GM12878 (cell line): ENCODE data around the gene LSM11. TPM values are rescaled to one million over a fixed set of nuclear protein-coding genes. Genes with fewer than 3 reads are reported as not detected.

ENCODE experiments used
- ATAC-seq: fragments of 200-7000 bp; cut with Tn5 transposase; 3 replicates; pipeline ENCODE4 v1.9.1; 2020; ENCODE audit warnings: mild to moderate bottlenecking, moderate library complexity
- BruUV-seq: library from RNA; stranded (reverse); fragments of 400-500 nt; replicated peaks from 2 replicates; lab custom pipeline; 2021; lab: Mats Ljungman, UMichigan
- CTCF ChIA-PET: fragments of 300-600 bp; sonication (Branson Sonifier 250); formaldehyde crosslinking; extraction: SDS; loops from one replicate; lab custom pipeline; 2021; ENCODE audit warnings: inconsistent platforms; lab: Yijun Ruan, JAX
- POLR2A ChIA-PET: fragments of 350-600 bp; formaldehyde crosslinking; extraction: SDS; loops from one replicate; lab custom pipeline; 2021; ENCODE audit warnings: inconsistent platforms; lab: Charles Lee
- RAD21 ChIA-PET: fragments of 300-600 bp; sonication (Branson Sonifier 250); formaldehyde crosslinking; loops from one replicate; lab custom pipeline; 2023; ENCODE audit warnings: antibody characterized with exemption; ENCODE audit not compliant: unreplicated experiment; lab: Charles Lee
- SMC1A ChIA-PET: fragments of 300-600 bp; sonication (Branson Sonifier 250); formaldehyde crosslinking; loops from one replicate; lab custom pipeline; 2023; ENCODE audit not compliant: unreplicated experiment, uncharacterized antibody; lab: Charles Lee
- DNase-seq: peaks from one replicate; pipeline ENCODE4 v3.0.0-alpha.2; 2011; ENCODE audit warnings: low read depth, low spot score
- FAIRE-seq: peaks from 3 replicates; lab custom pipeline; 2011; peaks lifted over from hg19 to GRCh38; lab: Jason Lieb, UNC
- H2AFZ ChIP-seq: 2 replicates; pipeline ENCODE4 v1.6.0; 2011; ENCODE audit warnings: low read depth, low read length, control low read depth; ENCODE audit not compliant: control insufficient read depth
- H3K27ac ChIP-seq: 2 replicates; pipeline ENCODE4 v1.5.1; 2011; ENCODE audit warnings: control low read depth; ENCODE audit not compliant: control insufficient read depth, insufficient read depth
- H3K27me3 ChIP-seq, 2 experiments: replicated peaks in 1 of 2; 2 replicates each; pipeline versions ENCODE4 v1.6.0 to v1.6.1; 2011; ENCODE audit warnings: low read length in 1 of 2; ENCODE audit not compliant: control insufficient read depth in 2 of 2, insufficient read depth in 2 of 2
- H3K36me3 ChIP-seq, 2 experiments: 2 replicates each; pipeline ENCODE4 v1.5.1; 2011; ENCODE audit warnings: low read length in 1 of 2; ENCODE audit not compliant: control insufficient read depth in 2 of 2, insufficient read depth in 2 of 2
- H3K4me1 ChIP-seq: 2 replicates; pipeline ENCODE4 v1.6.1; 2011; ENCODE audit warnings: mild to moderate bottlenecking, low read length, moderate library complexity, mixed read lengths; ENCODE audit not compliant: control insufficient read depth, insufficient read depth
- H3K4me2 ChIP-seq: 2 replicates; pipeline ENCODE4 v1.6.0; 2011; ENCODE audit warnings: control low read depth; ENCODE audit not compliant: control insufficient read depth, insufficient read depth
- H3K4me3 ChIP-seq: fragments of 200-600 bp; sonication (generic); 2 replicates; pipeline ENCODE4 v1.5.1; 2016
- H3K79me2 ChIP-seq: 2 replicates; pipeline ENCODE4 v1.6.0; 2011; ENCODE audit warnings: low read length; ENCODE audit not compliant: control insufficient read depth, insufficient read depth
- H3K9ac ChIP-seq: 2 replicates; pipeline ENCODE4 v1.8.0; 2011; ENCODE audit warnings: low read length, control low read depth, mixed read lengths; ENCODE audit not compliant: control insufficient read depth, insufficient read depth
- H3K9me3 ChIP-seq: replicated peaks from 3 replicates; pipeline ENCODE4 v1.5.1; 2011; ENCODE audit warnings: mild to moderate bottlenecking, low read length; ENCODE audit not compliant: control insufficient read depth, insufficient read depth
- H4K20me1 ChIP-seq: 2 replicates; pipeline ENCODE4 v1.6.0; 2011; ENCODE audit not compliant: control insufficient read depth, insufficient read depth
- BACH1 ChIP-seq: fragments of 450-650 bp; IDR thresholded peaks from 2 replicates; pipeline ENCODE4 v1.6.1; 2017; ENCODE audit warnings: mild to moderate bottlenecking, borderline replicate concordance
- CBX5 ChIP-seq: sonication (generic); IDR thresholded peaks from 2 replicates; pipeline ENCODE4 v1.6.1; 2016; ENCODE audit warnings: low read depth, moderate library complexity, mild to moderate bottlenecking, inconsistent platforms
- ELK1 ChIP-seq: IDR thresholded peaks from 2 replicates; pipeline ENCODE4 v1.6.1; 2012; ENCODE audit warnings: low read depth, low read length, improper control_type of control experiment
- EP300 ChIP-seq, 2 experiments: fragments of 150-350 bp in 1 of 2; IDR thresholded peaks; 2 replicates each; pipeline ENCODE4 v1.6.1; 2011 to 2012; ENCODE audit warnings: low read depth in 2 of 2, low read length in 2 of 2, borderline replicate concordance in 1 of 2, improper control_type of control experiment in 1 of 2, inconsistent platforms in 1 of 2; ENCODE audit not compliant: control insufficient read depth in 1 of 2
- ESRRA ChIP-seq: IDR thresholded peaks from 2 replicates; pipeline ENCODE4 v1.6.1; 2012; ENCODE audit warnings: mild to moderate bottlenecking, low read length, improper control_type of control experiment
- NFIC ChIP-seq: IDR thresholded peaks from 2 replicates; pipeline ENCODE4 v1.6.1; 2012; ENCODE audit warnings: low read depth, mild to moderate bottlenecking, inconsistent platforms, low read length, moderate library complexity
- NFXL1 ChIP-seq: fragments of 450-650 bp; IDR thresholded peaks from 2 replicates; pipeline ENCODE4 v1.6.1; 2017; ENCODE audit warnings: antibody characterized with exemption, mild to moderate bottlenecking, borderline replicate concordance
- RAD51 ChIP-seq: fragments of 450-650 bp; IDR thresholded peaks from 2 replicates; pipeline ENCODE4 v1.6.1; 2016; ENCODE audit warnings: moderate library complexity, mild to moderate bottlenecking, inconsistent platforms
- RELA ChIP-seq: fragments of 450-650 bp; IDR thresholded peaks from 2 replicates; pipeline ENCODE4 v1.8.0; 2014; ENCODE audit warnings: borderline replicate concordance; ENCODE audit not compliant: partially characterized antibody
- RELB ChIP-seq: fragments of 450-650 bp; IDR thresholded peaks from 2 replicates; pipeline ENCODE4 v1.6.1; 2017; ENCODE audit warnings: low read depth, mild to moderate bottlenecking, moderate library complexity
- RFX5 ChIP-seq: IDR thresholded peaks from 2 replicates; pipeline ENCODE4 v1.6.1; 2011; ENCODE audit warnings: low read depth, low read length, improper control_type of control experiment
- SIN3A ChIP-seq: IDR thresholded peaks from 2 replicates; pipeline ENCODE4 v1.6.1; 2012; ENCODE audit warnings: low read depth, low read length, improper control_type of control experiment
- SIX5 ChIP-seq: IDR thresholded peaks from 2 replicates; pipeline ENCODE4 v1.6.1; 2011; ENCODE audit warnings: mild to moderate bottlenecking, low read depth, low read length, moderate library complexity; ENCODE audit not compliant: severe bottlenecking
- SREBF1 ChIP-seq: IDR thresholded peaks from 2 replicates; pipeline ENCODE4 v1.6.1; 2012; ENCODE audit warnings: mild to moderate bottlenecking, low read length
- SUZ12 ChIP-seq: fragments of 200-600 bp; sonication (generic); IDR thresholded peaks from one replicate; pipeline ENCODE4 v1.6.1; 2018; ENCODE audit warnings: antibody characterized with exemption, mild to moderate bottlenecking; ENCODE audit not compliant: unreplicated experiment
- TCF12 ChIP-seq: IDR thresholded peaks from 2 replicates; pipeline ENCODE4 v1.6.1; 2011; ENCODE audit warnings: low read depth, mild to moderate bottlenecking, low read length
- ZZZ3 ChIP-seq: IDR thresholded peaks from 2 replicates; pipeline ENCODE4 v1.6.1; 2011; ENCODE audit warnings: low read depth; ENCODE audit not compliant: control insufficient read depth, insufficient read length
- WGBS: methylation state at CpG from one replicate; pipeline ENCODE4 v1.1.6; 2016; ENCODE audit warnings: low lambda C conversion rate; ENCODE audit not compliant: insufficient replicate concordance, insufficient coverage; ENCODE audit errors: missing lambda C conversion rate; 5-methylcytosine and 5-hydroxymethylcytosine counted together
- in situ Hi-C: fragments of 300-500 bp; cut with MboI; formaldehyde crosslinking; loops from 9 replicates; pipeline ENCODE4 v1.14.3; 2018; ENCODE audit warnings: mixed read lengths
- intact Hi-C: fragments of 100-400 bp; cut with micrococcal nuclease; formaldehyde crosslinking; loops from one replicate; pipeline ENCODE4 v1.14.2; 2022; ENCODE audit not compliant: unreplicated experiment
- polyA plus RNA-seq, 11 experiments: library from polyadenylated mRNA; depleted of rRNA in 4 of 11; unstranded in 6 of 11; stranded (reverse) in 5 of 11; fragments of >200 nt; fragmentation: Nextera tagmentation in 4 of 11; fragmentation: Illumina TruSeq in 1 of 11; extraction: Ambion mirVana in 4 of 11; extraction: Trizol in 1 of 11; gene quantifications; 1 replicate in 1 of 11; 2 replicates in 10 of 11; pipeline versions ENCODE4 v1.2.1 to v1.2.3, GENCODE V29; 2011 to 2016; ENCODE audit warnings: inconsistent platforms in 2 of 11, missing spikeins in 2 of 11, low read depth in 1 of 11
- total RNA-seq, 4 experiments: library from RNA; depleted of rRNA in 3 of 4; stranded (reverse); fragments of >200 nt in 3 of 4; fragmentation: Illumina TruSeq in 1 of 4; extraction: Trizol in 1 of 4; gene quantifications; 2 replicates each; pipeline versions ENCODE4 v1.2.1 to v1.2.3, GENCODE V29; 2013 to 2021

The LSM11 gene
- total and polyA plus RNA-seq, 10 of the 15 experiments (the other 5 are each of a cell fraction or from before 2014, with no cell fraction given) = 0.71 to 8.5 (median 4.2) TPM

GRCh38 chr5:157713830-157714595, 29.5 kb upstream of the LSM11 start:
- H4K20me1 ChIP-seq = no peaks in the 10 kb centered on the region
- 77% methylated on average over 4 of the region's 4 CpGs for WGBS
- H3K9me3 ChIP-seq = no peaks in the 10 kb centered on the region
- peaks cover 4% of the 10 kb centered on the region for H3K4me1 ChIP-seq
- ChIA-PET SMC1A (interaction anchor here (1.4 kb wide), 1 partner anchor 44 kb away, joined by 3 read pairs; no protein-coding TSS in a partner anchor), RAD21 (no interaction called here), POLR2A (no interaction called here), CTCF (no interaction called here)
- no peak for TF ChIP-seq ELK1
- TF ChIP-seq NFIC = no peak
- TF ChIP-seq RELB = no peak
- TF ChIP-seq TCF12 = no peak
- no peak for TF ChIP-seq RAD51
- no peak for TF ChIP-seq ZZZ3
- TF ChIP-seq SREBF1 = no peak
- no peak for TF ChIP-seq SUZ12
- TF ChIP-seq ESRRA = no peak
- no peak for TF ChIP-seq SIX5
- TF ChIP-seq RFX5 = no peak
- no peak for TF ChIP-seq EP300 (IDR thresholded peaks at IDR 0.05; ENCODE audit: borderline replicate concordance in 1 of 2, control insufficient read depth in 1 of 2, low read depth in 2 of 2, low read length in 2 of 2)
- no peak for TF ChIP-seq BACH1
- TF ChIP-seq NFXL1 = no peak
- no peak for TF ChIP-seq RELA
- TF ChIP-seq SIN3A = no peak
- no peak for TF ChIP-seq CBX5
- no TSS peak for BruUV-seq
- ATAC-seq = no peak
- FAIRE-seq = no peak
- no peak overlapping the region for H3K4me2 ChIP-seq
- intact Hi-C loops (no loop called here), in situ Hi-C loops (no loop called here)
- H2AFZ ChIP-seq = no peak overlapping the region
- no peak for DNase-seq
- no peak overlapping the region for H3K4me3 ChIP-seq
- H3K27ac ChIP-seq = no peak overlapping the region
- no peaks in the 10 kb centered on the region for H3K79me2 ChIP-seq
- H3K36me3 ChIP-seq = no peaks in the 10 kb centered on the region
- no peak overlapping the region for H3K9ac ChIP-seq
- no peaks in the 10 kb centered on the region for H3K27me3 ChIP-seq
